HG02678 (cell line): ENCODE data around the gene DCDC2.
"Not testable (repeated sequence)": the region's sequence is repeated elsewhere in the genome, so short reads cannot be mapped to it uniquely, and the experiment has no call there.

ENCODE experiments used
- ATAC-seq: cut with Tn5 transposase; IDR thresholded peaks from one replicate; pipeline ENCODE4 v1.9.1; 2021; ENCODE audit warnings: mild to moderate bottlenecking, moderate library complexity; ENCODE audit not compliant: unreplicated experiment

DCDC2 gene

GRCh38 chr6:24381476-24382219, 23.8 kb upstream of the DCDC2 start:
- ATAC-seq, result no peak

- peak; percentile 62 for ATAC-seq
Observed at GRCh38 chr6:24378473-24379097, 20.7 kb upstream of the DCDC2 start.

GRCh38 chr6:24376871-24377270, 19.0 kb upstream of the DCDC2 start:
- ATAC-seq, result no peak

DNA sequence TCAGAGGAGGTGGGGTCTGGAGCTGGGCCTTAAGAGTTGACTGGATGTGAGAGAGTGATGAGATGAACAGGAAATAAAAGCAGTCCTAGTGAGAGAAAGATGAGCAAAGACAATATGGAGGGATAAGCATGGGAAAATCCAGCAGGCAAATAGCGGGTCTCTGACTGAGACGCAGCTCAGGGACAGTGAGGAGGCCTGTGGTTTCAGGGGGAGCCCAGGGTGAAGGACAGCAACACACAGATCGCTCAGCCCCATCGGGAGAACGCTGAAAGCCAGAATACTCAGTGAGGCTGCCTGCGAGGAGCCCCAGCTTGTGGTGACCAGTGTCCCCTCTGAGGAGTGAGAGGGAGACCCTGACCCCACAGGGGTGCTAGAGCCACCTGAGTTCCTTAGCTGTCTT, 16.8 kb upstream of the DCDC2 start:
- ATAC-seq, result no peak

GRCh38 chr6:24365103-24365633, 7.3 kb upstream of the DCDC2 start:
- not testable (repeated sequence) for ATAC-seq

DNA sequence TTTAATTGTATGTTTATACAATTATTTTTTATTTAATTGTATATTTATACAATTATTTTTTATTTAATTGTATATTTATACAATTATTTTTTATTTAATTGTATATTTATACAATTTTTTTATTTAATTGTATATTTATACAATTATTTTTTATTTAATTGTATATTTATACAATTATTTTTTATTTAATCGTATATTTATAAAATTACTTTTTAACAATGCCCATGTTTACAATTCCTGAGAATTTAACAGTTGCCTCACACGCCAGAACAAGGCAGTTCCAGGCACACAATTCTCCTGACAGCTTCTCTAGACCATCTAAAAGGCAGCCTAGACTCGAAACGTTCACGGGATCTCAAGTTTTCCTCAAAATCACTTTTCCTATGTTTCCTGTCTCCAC, 4.5 kb upstream of the DCDC2 start:
- ATAC-seq, result not testable (repeated sequence)

GRCh38 chr6:24359640-24360454, 2.0 kb upstream of the DCDC2 start:
- ATAC-seq, result peak; percentile 84

GRCh38 chr6:24358219-24358821, 461 bp upstream of the DCDC2 start:
- no peak for ATAC-seq

DNA sequence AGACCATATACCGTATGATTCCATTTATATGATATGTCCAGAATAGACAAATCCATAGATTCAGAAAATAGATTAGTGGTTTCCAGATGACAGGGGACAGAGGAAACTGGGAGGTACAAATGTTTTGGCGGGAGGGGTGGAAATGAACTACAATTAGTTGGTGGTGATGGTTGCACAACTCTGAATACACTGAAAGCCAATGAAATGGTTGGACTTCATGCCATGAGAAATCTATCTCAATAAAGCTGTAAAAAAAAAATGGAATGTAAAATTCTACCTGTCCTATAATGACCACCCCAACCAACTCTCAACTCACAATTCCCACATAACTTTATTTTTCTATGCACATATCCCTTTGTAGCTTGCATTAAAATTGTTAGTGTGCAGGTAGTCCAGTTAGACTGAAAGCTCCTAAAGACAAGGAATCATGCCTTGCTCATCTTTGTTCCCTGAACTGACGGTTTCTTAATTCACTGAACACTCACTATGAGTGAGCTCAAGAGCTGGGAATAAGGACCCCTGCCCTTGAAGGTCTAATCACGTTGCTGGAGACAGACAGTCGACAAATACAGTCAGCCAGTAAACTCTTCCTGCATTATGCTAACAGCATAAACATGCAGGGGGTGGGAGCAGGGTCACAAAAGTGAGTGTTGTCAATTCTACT, 1.4 kb downstream of the DCDC2 start:
- ATAC-seq, result no peak

GRCh38 chr6:24355393-24355792, 2.5 kb downstream of the DCDC2 start:
- no peak for ATAC-seq

DNA sequence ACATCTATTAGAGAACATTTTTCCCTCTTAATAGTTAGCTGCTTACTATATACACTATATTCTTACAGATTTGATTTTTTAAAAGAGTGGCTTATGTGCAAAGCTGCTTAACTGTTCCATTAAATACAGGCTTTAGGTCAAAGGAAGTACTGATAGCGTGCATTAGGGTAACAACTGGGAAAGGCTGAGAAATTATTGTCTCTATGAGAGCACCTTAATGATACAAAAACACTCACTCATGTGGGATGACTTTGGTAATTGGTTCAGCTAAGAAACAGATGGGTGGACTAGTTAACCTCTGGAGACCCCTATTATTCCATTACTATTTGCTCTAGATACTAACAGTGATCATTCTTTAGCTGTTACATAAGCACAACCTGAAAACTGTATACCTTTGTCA, 4.0 kb downstream of the DCDC2 start:
- ATAC-seq, result no peak

- no peak for ATAC-seq
Observed at GRCh38 chr6:24352434-24352833, 5.4 kb downstream of the DCDC2 start.

DNA sequence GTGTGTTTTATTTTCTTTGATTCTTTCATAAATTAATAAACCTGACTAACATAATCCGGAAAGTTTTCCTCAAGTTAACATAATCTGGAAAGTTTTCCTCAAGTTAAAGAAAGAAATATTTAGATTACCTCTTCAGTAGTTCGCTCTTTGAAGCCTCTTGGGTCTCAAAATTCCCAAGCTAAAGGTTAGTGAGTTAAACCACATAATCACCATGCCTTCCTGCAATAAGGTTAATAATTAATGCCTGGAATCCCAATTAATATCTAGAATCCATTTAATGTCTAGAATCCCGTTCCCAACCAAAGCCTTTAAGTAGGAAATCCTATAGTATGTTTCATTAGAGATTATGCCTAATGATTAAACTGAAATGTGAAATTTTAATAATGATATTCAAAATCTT, 12.9 kb downstream of the DCDC2 start:
- ATAC-seq, result no peak

DNA sequence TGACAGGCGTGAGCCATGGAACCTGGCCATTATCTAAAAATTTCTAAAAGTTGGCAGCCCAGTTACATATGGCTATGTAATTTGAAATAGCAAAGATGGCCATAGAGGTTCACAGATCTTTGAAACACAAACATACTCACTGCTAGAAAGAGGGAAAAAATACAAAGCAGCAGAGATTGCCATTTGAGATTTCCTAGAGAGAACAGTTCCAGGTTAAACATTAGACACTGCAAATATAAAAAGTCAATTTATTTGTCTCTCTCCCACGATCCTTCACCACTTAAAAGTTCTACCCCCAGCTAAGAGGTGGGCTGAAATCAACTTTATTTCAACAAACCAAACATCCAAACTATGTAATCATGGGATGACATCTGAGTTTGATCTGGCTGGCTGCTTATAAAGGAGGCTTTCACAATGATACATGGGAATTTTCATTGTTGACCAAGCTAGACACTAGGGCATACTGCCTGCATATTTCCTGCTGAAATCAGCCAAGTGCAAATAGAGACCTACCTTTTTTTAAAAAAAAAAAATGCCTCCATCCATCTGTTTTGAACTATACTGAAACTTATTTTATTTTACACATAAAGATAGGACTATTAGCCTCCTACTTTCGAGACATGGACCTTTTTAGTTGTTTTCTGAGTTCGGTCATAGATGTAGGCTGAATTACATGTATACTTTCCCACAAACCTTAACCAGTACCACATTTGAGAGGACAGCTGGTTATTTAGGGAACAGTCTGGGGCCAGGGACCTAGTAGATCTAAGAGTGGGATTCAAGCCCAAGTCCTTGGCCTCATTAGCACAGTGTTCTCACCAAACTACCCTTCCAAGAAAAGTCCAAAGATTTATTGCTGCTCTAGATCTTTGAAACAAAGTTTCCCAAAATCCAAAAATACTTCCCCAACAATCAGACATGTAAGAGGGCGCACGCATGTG, 16.6 kb downstream of the DCDC2 start:
- no peak for ATAC-seq

- ATAC-seq, result no peak
Observed at GRCh38 chr6:24339932-24340331, 17.9 kb downstream of the DCDC2 start.

GRCh38 chr6:24334285-24334684, 23.6 kb downstream of the DCDC2 start:
- no peak for ATAC-seq

DNA sequence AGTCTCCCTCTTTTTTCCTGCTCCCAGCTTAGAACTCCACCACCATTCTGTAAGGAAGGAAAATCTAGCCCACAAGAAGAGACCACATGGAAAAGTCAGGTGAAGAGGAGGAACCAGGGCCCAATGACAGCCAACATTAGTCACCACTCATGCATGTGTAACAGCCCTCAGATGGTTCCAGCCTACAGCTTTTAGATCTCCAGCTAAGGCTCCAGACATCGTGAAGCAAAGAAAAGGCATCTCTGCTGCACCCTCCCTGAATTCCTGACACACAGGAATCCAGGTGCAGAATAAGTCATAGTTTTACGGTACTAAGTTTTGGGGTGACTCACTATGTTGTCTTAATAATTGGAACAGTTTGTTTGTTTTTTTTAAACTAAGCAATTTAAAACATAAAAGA, 25.5 kb downstream of the DCDC2 start:
- ATAC-seq, result no peak

GRCh38 chr6:24330137-24330732, 27.6 kb downstream of the DCDC2 start:
- no peak for ATAC-seq

DNA sequence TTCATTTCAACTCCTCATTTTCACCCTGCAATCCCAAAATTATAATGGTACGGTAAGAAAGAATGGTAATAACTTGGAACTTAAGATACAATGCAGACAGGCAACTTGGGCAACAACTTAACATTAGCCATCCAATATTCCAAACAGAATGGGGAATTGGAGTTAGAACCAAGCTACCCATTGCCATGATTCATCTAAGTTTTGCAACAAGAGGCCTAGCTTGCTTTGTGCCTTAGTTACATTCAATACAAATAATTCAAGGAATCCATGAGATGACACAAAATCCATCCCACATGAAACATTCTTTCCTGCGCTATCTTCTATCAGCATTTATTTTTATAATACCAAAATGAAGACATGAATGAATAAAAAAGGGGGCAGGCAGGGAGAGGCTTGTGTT, 28.4 kb downstream of the DCDC2 start:
- ATAC-seq, result no peak
